HepG2 (cell line): ENCODE data around the gene CPN1. TPM values are rescaled to one million over a fixed set of nuclear protein-coding genes. Genes with fewer than 3 reads are reported as not detected.

ENCODE experiments used
- JUNB ChIP-seq: sonication (generic); formaldehyde crosslinking; IDR thresholded peaks from 2 replicates; pipeline ENCODE4 v1.8.0; 2022; ENCODE audit warnings: missing genetic modification reagents, mild to moderate bottlenecking, borderline replicate concordance
- JUND ChIP-seq: sonication (generic); formaldehyde crosslinking; IDR thresholded peaks from 2 replicates; pipeline ENCODE4 v1.8.0; 2022; ENCODE audit warnings: mild to moderate bottlenecking, missing genetic modification reagents
- KAT8 ChIP-seq: IDR thresholded peaks from 2 replicates; pipeline ENCODE4 v1.6.1; 2016; ENCODE audit warnings: missing genetic modification reagents, missing compliant biosample characterization
- NR2C2 ChIP-seq: sonication (generic); formaldehyde crosslinking; IDR thresholded peaks from 2 replicates; pipeline ENCODE4 v1.4.0; 2020; ENCODE audit warnings: missing genetic modification reagents, mild to moderate bottlenecking, moderate library complexity, borderline replicate concordance
- RARA ChIP-seq: IDR thresholded peaks from 2 replicates; pipeline ENCODE4 v1.6.1; 2016; ENCODE audit warnings: missing genetic modification reagents, missing compliant biosample characterization
- REL ChIP-seq: sonication (generic); formaldehyde crosslinking; conservative IDR thresholded peaks from 2 replicates; pipeline ENCODE4 v1.8.0; 2022; ENCODE audit warnings: mild to moderate bottlenecking, missing genetic modification reagents, moderate library complexity
- SOX13 ChIP-seq, 3 experiments: fragments of 450-650 bp in 1 of 3; sonication (generic) in 1 of 3; formaldehyde crosslinking in 1 of 3; IDR thresholded peaks in 2 of 3; conservative IDR thresholded peaks in 1 of 3; 2 replicates each; pipeline versions ENCODE4 v1.5.0 to v1.6.1; 2016 to 2020; ENCODE audit warnings: antibody characterized with exemption in 1 of 3, mild to moderate bottlenecking in 1 of 3, missing compliant biosample characterization in 1 of 3, missing genetic modification reagents in 1 of 3, moderate library complexity in 1 of 3
- TAF1 ChIP-seq: sonication (generic); formaldehyde crosslinking; IDR thresholded peaks from 2 replicates; pipeline ENCODE4 v1.4.0; 2020; ENCODE audit warnings: missing genetic modification reagents
- TARDBP ChIP-seq: sonication (generic); formaldehyde crosslinking; IDR thresholded peaks from 2 replicates; pipeline ENCODE4 v1.8.0; 2022; ENCODE audit warnings: mild to moderate bottlenecking, missing genetic modification reagents
- TEAD3 ChIP-seq: optimal IDR thresholded peaks from 2 replicates; pipeline ENCODE3; 2016; ENCODE audit warnings: borderline replicate concordance
- ZFP90 ChIP-seq: sonication (generic); formaldehyde crosslinking; IDR thresholded peaks from 2 replicates; pipeline ENCODE4 v1.8.0; 2022; ENCODE audit warnings: missing genetic modification reagents, mild to moderate bottlenecking, inconsistent platforms, borderline replicate concordance
- ZNF790 ChIP-seq: sonication (generic); formaldehyde crosslinking; IDR thresholded peaks from 2 replicates; pipeline ENCODE4 v1.8.0; 2022; ENCODE audit warnings: missing genetic modification reagents, mild to moderate bottlenecking, borderline replicate concordance
- ZNF792 ChIP-seq: IDR thresholded peaks from 2 replicates; pipeline ENCODE4 v1.6.1; 2016
- ZNF878 ChIP-seq: sonication (generic); formaldehyde crosslinking; IDR thresholded peaks from 2 replicates; pipeline ENCODE4 v1.8.1; 2023; ENCODE audit warnings: mild to moderate bottlenecking, missing genetic modification reagents, moderate library complexity
- polyA plus RNA-seq, 8 experiments: library from polyadenylated mRNA; depleted of rRNA in 3 of 8; stranded (reverse) in 7 of 8; unstranded in 1 of 8; fragments of >200 nt; fragmentation: Illumina TruSeq in 4 of 8; extraction: Trizol in 4 of 8; gene quantifications; 2 replicates each; pipeline versions ENCODE4 v1.2.1 to v1.2.3, GENCODE V29; 2011 to 2016; ENCODE audit warnings: low read depth in 4 of 8, missing spikeins in 1 of 8, mixed read lengths in 1 of 8; ENCODE audit not compliant: insufficient read depth in 1 of 8
- total RNA-seq, 5 experiments: library from RNA; depleted of rRNA; stranded (reverse); fragments of >200 nt; fragmentation: Illumina TruSeq; extraction: Trizol; gene quantifications; 2 replicates each; pipeline ENCODE4 v1.2.3, GENCODE V29; 2016; ENCODE audit warnings: low read depth in 1 of 5
- TF ChIP-seq, protein P1 (sequence below), 2 experiments: IDR thresholded peaks; 2 replicates each; pipeline ENCODE4 v1.6.1; 2011 to 2012; ENCODE audit warnings: low read length in 2 of 2, borderline replicate concordance in 1 of 2, low read depth in 1 of 2, mild to moderate bottlenecking in 1 of 2, moderate library complexity in 1 of 2
- TF ChIP-seq, protein P2 (sequence below): sonication (generic); formaldehyde crosslinking; IDR thresholded peaks from 2 replicates; pipeline ENCODE4 v1.4.0; 2020; ENCODE audit warnings: missing genetic modification reagents, borderline replicate concordance
- TF ChIP-seq, protein P3 (sequence below): sonication (generic); formaldehyde crosslinking; IDR thresholded peaks from 2 replicates; pipeline ENCODE4 v1.4.0; 2020; ENCODE audit warnings: missing genetic modification reagents

CPN1 gene
- total and polyA plus RNA-seq, 2 of the 13 experiments (the other 11 are each of a cell fraction or from before 2014, with no cell fraction given) = 17.3 to 35.1 TPM

DNA sequence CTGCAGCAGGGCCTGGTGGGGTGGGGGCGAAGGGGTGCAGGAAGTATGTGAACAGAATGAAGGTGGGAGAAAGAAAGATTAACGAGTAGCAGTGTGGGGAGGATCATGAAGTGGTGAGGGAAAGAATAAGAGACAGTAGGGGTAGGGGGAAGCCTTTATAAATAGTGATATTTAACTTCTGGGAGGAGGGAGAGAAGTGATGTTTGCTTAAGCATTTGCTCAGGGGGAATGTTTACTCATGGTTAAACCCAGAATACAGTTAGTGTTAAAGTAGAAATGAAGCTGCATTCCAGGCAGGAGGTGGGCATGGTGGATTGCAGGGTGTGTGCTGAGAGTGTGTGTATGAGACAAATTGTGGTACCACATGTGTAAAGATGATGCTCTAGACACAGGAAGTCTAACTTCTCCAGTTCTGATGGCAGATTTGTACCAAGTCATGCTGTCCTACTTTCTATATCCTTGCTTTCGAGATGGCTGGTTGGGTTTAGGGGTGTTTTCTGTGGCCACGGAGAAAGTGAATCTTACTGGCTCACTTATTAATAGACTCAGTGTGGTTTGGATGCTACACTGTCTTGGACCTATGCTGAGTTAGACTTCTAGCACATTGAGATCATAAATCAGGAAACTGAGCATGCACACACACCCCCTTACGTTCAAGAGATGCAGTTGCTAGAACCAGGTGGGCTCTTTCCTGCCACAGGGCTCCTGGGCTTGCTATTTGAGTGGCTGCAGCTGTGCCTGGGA lies 61.4 kb downstream of the CPN1 start (continued):
- TF ChIP-seq SOX13 (IDR thresholded peaks at IDR 0.05) (no peak), SOX13 (CRISPR knock-in tag; conservative IDR thresholded peaks at IDR 0.05 in 1 of 2, IDR thresholded peaks at IDR 0.05 in 1 of 2) (peak in 1 of 2 experiments; percentile 73; a peak in 2 of 4 replicates), ZNF792 (CRISPR knock-in tag) (peak; percentile 48; the same call in 1 of the 2 replicates), TEAD3 (CRISPR knock-in tag) (peak; percentile 97), JUND (no peak), KAT8 (CRISPR knock-in tag) (peak; percentile 39; the same call in 1 of the 2 replicates), TAF1 (no peak), ZNF878 (CRISPR knock-in tag) (no peak), TARDBP (CRISPR knock-in tag) (no peak), RARA (CRISPR knock-in tag) (peak; percentile 37; the same call in 1 of the 2 replicates), ZNF790 (no peak), JUNB (no peak; the same call in 1 of the 2 replicates), ZFP90 (CRISPR knock-in tag) (no peak), NR2C2 (CRISPR knock-in tag) (no peak), REL (CRISPR knock-in tag) (no peak)
- TF ChIP-seq, protein P1, sequence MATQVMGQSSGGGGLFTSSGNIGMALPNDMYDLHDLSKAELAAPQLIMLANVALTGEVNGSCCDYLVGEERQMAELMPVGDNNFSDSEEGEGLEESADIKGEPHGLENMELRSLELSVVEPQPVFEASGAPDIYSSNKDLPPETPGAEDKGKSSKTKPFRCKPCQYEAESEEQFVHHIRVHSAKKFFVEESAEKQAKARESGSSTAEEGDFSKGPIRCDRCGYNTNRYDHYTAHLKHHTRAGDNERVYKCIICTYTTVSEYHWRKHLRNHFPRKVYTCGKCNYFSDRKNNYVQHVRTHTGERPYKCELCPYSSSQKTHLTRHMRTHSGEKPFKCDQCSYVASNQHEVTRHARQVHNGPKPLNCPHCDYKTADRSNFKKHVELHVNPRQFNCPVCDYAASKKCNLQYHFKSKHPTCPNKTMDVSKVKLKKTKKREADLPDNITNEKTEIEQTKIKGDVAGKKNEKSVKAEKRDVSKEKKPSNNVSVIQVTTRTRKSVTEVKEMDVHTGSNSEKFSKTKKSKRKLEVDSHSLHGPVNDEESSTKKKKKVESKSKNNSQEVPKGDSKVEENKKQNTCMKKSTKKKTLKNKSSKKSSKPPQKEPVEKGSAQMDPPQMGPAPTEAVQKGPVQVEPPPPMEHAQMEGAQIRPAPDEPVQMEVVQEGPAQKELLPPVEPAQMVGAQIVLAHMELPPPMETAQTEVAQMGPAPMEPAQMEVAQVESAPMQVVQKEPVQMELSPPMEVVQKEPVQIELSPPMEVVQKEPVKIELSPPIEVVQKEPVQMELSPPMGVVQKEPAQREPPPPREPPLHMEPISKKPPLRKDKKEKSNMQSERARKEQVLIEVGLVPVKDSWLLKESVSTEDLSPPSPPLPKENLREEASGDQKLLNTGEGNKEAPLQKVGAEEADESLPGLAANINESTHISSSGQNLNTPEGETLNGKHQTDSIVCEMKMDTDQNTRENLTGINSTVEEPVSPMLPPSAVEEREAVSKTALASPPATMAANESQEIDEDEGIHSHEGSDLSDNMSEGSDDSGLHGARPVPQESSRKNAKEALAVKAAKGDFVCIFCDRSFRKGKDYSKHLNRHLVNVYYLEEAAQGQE (IDR thresholded peaks at IDR 0.05; ENCODE audit: borderline replicate concordance in 1 of 2, low read depth in 1 of 2, low read length in 2 of 2) = no peak
- TF ChIP-seq, protein P2, sequence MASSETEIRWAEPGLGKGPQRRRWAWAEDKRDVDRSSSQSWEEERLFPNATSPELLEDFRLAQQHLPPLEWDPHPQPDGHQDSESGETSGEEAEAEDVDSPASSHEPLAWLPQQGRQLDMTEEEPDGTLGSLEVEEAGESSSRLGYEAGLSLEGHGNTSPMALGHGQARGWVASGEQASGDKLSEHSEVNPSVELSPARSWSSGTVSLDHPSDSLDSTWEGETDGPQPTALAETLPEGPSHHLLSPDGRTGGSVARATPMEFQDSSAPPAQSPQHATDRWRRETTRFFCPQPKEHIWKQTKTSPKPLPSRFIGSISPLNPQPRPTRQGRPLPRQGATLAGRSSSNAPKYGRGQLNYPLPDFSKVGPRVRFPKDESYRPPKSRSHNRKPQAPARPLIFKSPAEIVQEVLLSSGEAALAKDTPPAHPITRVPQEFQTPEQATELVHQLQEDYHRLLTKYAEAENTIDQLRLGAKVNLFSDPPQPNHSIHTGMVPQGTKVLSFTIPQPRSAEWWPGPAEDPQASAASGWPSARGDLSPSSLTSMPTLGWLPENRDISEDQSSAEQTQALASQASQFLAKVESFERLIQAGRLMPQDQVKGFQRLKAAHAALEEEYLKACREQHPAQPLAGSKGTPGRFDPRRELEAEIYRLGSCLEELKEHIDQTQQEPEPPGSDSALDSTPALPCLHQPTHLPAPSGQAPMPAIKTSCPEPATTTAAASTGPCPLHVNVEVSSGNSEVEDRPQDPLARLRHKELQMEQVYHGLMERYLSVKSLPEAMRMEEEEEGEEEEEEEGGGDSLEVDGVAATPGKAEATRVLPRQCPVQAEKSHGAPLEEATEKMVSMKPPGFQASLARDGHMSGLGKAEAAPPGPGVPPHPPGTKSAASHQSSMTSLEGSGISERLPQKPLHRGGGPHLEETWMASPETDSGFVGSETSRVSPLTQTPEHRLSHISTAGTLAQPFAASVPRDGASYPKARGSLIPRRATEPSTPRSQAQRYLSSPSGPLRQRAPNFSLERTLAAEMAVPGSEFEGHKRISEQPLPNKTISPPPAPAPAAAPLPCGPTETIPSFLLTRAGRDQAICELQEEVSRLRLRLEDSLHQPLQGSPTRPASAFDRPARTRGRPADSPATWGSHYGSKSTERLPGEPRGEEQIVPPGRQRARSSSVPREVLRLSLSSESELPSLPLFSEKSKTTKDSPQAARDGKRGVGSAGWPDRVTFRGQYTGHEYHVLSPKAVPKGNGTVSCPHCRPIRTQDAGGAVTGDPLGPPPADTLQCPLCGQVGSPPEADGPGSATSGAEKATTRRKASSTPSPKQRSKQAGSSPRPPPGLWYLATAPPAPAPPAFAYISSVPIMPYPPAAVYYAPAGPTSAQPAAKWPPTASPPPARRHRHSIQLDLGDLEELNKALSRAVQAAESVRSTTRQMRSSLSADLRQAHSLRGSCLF (CRISPR knock-in tag) = no peak
- TF ChIP-seq, protein P3, sequence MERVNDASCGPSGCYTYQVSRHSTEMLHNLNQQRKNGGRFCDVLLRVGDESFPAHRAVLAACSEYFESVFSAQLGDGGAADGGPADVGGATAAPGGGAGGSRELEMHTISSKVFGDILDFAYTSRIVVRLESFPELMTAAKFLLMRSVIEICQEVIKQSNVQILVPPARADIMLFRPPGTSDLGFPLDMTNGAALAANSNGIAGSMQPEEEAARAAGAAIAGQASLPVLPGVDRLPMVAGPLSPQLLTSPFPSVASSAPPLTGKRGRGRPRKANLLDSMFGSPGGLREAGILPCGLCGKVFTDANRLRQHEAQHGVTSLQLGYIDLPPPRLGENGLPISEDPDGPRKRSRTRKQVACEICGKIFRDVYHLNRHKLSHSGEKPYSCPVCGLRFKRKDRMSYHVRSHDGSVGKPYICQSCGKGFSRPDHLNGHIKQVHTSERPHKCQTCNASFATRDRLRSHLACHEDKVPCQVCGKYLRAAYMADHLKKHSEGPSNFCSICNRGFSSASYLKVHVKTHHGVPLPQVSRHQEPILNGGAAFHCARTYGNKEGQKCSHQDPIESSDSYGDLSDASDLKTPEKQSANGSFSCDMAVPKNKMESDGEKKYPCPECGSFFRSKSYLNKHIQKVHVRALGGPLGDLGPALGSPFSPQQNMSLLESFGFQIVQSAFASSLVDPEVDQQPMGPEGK = peak; percentile 68; the same call in 1 of the 2 replicates
